Endothelial cell of umbilical vein (primary cell): ENCODE data around the gene STK32A. TPM values are rescaled to one million over a fixed set of nuclear protein-coding genes. Genes with fewer than 3 reads are reported as not detected.

Experiments used
- BruUV-seq: library from RNA; stranded (reverse); fragments of 400-500 nt; replicated peaks from 2 replicates; lab custom pipeline; 2021; lab: Mats Ljungman, UMichigan
- CTCF ChIA-PET: fragments of 300-600, 350-600 bp; sonication (Branson Sonifier 250); formaldehyde crosslinking; loops from one replicate; lab custom pipeline; 2021; ENCODE audit warnings: antibody characterized with exemption, inconsistent platforms; lab: Charles Lee
- POLR2A ChIA-PET: fragments of 300-600, 350-600 bp; sonication (Branson Sonifier 250); formaldehyde crosslinking; loops from one replicate; lab custom pipeline; 2021; ENCODE audit warnings: antibody characterized with exemption, inconsistent platforms; lab: Charles Lee
- DNase-seq: peaks from one replicate; pipeline ENCODE4 v3.0.0-alpha.2; 2011; ENCODE audit warnings: low read depth, low spot score
- FAIRE-seq: peaks from 2 replicates; lab custom pipeline; 2011; peaks lifted over from hg19 to GRCh38; lab: Jason Lieb, UNC
- H2AFZ ChIP-seq: 2 replicates; pipeline ENCODE4 v1.6.0; 2012; ENCODE audit warnings: low read depth, low read length, control low read depth, inconsistent platforms
- H3K27ac ChIP-seq: 2 replicates; pipeline ENCODE4 v1.5.1; 2011; ENCODE audit warnings: low read depth, mild to moderate bottlenecking, control low read depth, low read length, moderate library complexity; ENCODE audit not compliant: insufficient read depth
- H3K27me3 ChIP-seq, 2 experiments: 2 replicates each; pipeline versions ENCODE4 v1.6.0 to v1.6.1; 2011; ENCODE audit warnings: low read length in 2 of 2, mixed read lengths in 1 of 2; ENCODE audit not compliant: control insufficient read depth in 2 of 2, insufficient read depth in 2 of 2
- H3K36me3 ChIP-seq, 2 experiments: 2 replicates in 1 of 2; 3 replicates in 1 of 2; pipeline ENCODE4 v1.5.1; 2011; ENCODE audit warnings: low read length in 2 of 2, mild to moderate bottlenecking in 1 of 2, moderate library complexity in 1 of 2; ENCODE audit not compliant: control insufficient read depth in 2 of 2, insufficient read depth in 2 of 2; ENCODE audit errors: extremely low read depth in 1 of 2
- H3K4me1 ChIP-seq: 3 replicates; pipeline ENCODE4 v1.5.1; 2011; ENCODE audit warnings: mild to moderate bottlenecking, low read length; ENCODE audit not compliant: control insufficient read depth, insufficient read depth; ENCODE audit errors: extremely low read depth
- H3K4me2 ChIP-seq: 2 replicates; pipeline ENCODE4 v1.6.1; 2011; ENCODE audit warnings: low read length, control low read depth, mixed read lengths; ENCODE audit not compliant: insufficient read depth
- H3K4me3 ChIP-seq, 3 experiments: fragments of 200-600 bp in 1 of 3; sonication (generic), shearing (Covaris generic) in 1 of 3; replicated peaks in 1 of 3; 2 replicates each; pipeline ENCODE4 v1.5.1; 2011 to 2016; ENCODE audit warnings: control low read depth in 3 of 3, low read length in 3 of 3, mild to moderate bottlenecking in 2 of 3, inconsistent platforms in 1 of 3, low read depth in 1 of 3, moderate library complexity in 1 of 3; ENCODE audit not compliant: insufficient read depth in 1 of 3
- H3K79me2 ChIP-seq: 2 replicates; pipeline ENCODE4 v1.6.0; 2012; ENCODE audit warnings: low read length, inconsistent platforms; ENCODE audit not compliant: control insufficient read depth, insufficient read depth
- H3K9ac ChIP-seq: replicated peaks from 2 replicates; pipeline ENCODE3; 2011; ENCODE audit warnings: low read length, control low read depth; ENCODE audit not compliant: insufficient read depth; ENCODE audit errors: extremely low read depth
- H3K9me1 ChIP-seq: replicated peaks from 3 replicates; pipeline ENCODE4 v1.6.0; 2011; ENCODE audit warnings: mild to moderate bottlenecking, low read length; ENCODE audit not compliant: control insufficient read depth, insufficient read depth; ENCODE audit errors: extremely low read depth
- H3K9me3 ChIP-seq: replicated peaks from 2 replicates; pipeline ENCODE4 v1.5.1; 2012; ENCODE audit warnings: low read length, inconsistent platforms; ENCODE audit not compliant: control insufficient read depth, insufficient read depth
- H4K20me1 ChIP-seq: replicated peaks from 2 replicates; pipeline ENCODE3; 2011; ENCODE audit warnings: mild to moderate bottlenecking, low read length; ENCODE audit not compliant: control insufficient read depth, insufficient read depth; ENCODE audit errors: extremely low read depth
- CTCF ChIP-seq, 2 donors: IDR thresholded peaks; 1 replicate in 1 of 2; 2 replicates in 1 of 2; pipeline ENCODE4 v1.5.1; 2011; ENCODE audit warnings: low read length in 2 of 2, mild to moderate bottlenecking in 2 of 2, moderate library complexity in 2 of 2, control low read depth in 1 of 2, inconsistent platforms in 1 of 2, low read depth in 1 of 2; ENCODE audit not compliant: insufficient read depth in 1 of 2; ENCODE audit errors: extremely low read depth in 1 of 2
- EZH2 ChIP-seq: IDR thresholded peaks from 2 replicates; pipeline ENCODE4 v1.6.1; 2012; ENCODE audit warnings: borderline replicate concordance, low read depth, mild to moderate bottlenecking, moderate library complexity, low read length, inconsistent platforms; ENCODE audit not compliant: severe bottlenecking
- FOS ChIP-seq: IDR thresholded peaks from 2 replicates; pipeline ENCODE4 v1.6.1; 2011; ENCODE audit warnings: mild to moderate bottlenecking, low read length, moderate library complexity, borderline replicate concordance; ENCODE audit not compliant: insufficient read depth
- GATA2 ChIP-seq: IDR thresholded peaks from 2 replicates; pipeline ENCODE4 v1.7.0; 2011; ENCODE audit warnings: low read depth, mild to moderate bottlenecking, moderate library complexity, mixed read lengths, low read length; ENCODE audit not compliant: insufficient read length, insufficient read depth
- JUN ChIP-seq: IDR thresholded peaks from 2 replicates; pipeline ENCODE4 v1.6.1; 2011; ENCODE audit warnings: borderline replicate concordance, low read depth; ENCODE audit not compliant: insufficient read length, insufficient read depth
- MAX ChIP-seq: IDR thresholded peaks from 2 replicates; pipeline ENCODE4 v1.6.1; 2011; ENCODE audit not compliant: insufficient read depth, insufficient read length
- MYC ChIP-seq: IDR thresholded peaks from one replicate; pipeline ENCODE4 v1.6.1; 2011; ENCODE audit warnings: mild to moderate bottlenecking, low read depth, low read length
- POLR2A ChIP-seq: IDR thresholded peaks from 2 replicates; pipeline ENCODE4 v1.6.1; 2012; ENCODE audit warnings: low read depth, mild to moderate bottlenecking, control low read depth, low read length
- POLR2AphosphoS5 ChIP-seq: IDR thresholded peaks from 2 replicates; pipeline ENCODE4 v1.6.1; 2012; ENCODE audit warnings: low read depth, mild to moderate bottlenecking, control low read depth, low read length, moderate library complexity; ENCODE audit not compliant: insufficient read depth
- dilution Hi-C: fragments of 300-500 bp; cut with MboI; formaldehyde crosslinking; loops from one replicate; pipeline ENCODE4 v1.15.0; 2019; ENCODE audit warnings: low sequenced_read_pairs; ENCODE audit not compliant: extremely low pct_ligation_motif_present
- intact Hi-C: fragments of 100-400 bp; cut with micrococcal nuclease; formaldehyde crosslinking; loops from one replicate; pipeline ENCODE4 v1.10.0; 2022
- polyA plus RNA-seq, 4 experiments: library from polyadenylated mRNA; depleted of rRNA in 3 of 4; stranded (reverse) in 3 of 4; unstranded in 1 of 4; fragments of >200 nt; gene quantifications; 2 replicates each; pipeline versions ENCODE4 v1.2.1 to v1.2.3, GENCODE V29; 2011 to 2012; ENCODE audit warnings: missing spikeins in 1 of 4
- total RNA-seq: library from RNA; stranded (reverse); gene quantifications from 2 replicates; pipeline ENCODE4 v1.2.3, GENCODE V29; 2021

Gene STK32A
- total and polyA plus RNA-seq, 2 donors (not counting 3 experiments of a cell fraction or from before 2014, with no cell fraction given), result not detected

- dilution Hi-C loops, result no loop called here
- no peak for TF ChIP-seq JUN
- TF ChIP-seq GATA2, result no peak
- TF ChIP-seq MYC, result no peak
- no peak for TF ChIP-seq FOS
- no peak for TF ChIP-seq CTCF (IDR thresholded peaks at IDR 0.05; ENCODE audit: extremely low read depth in 1 of 2, insufficient read depth in 1 of 2, low read depth in 1 of 2, low read length in 2 of 2)
- TF ChIP-seq POLR2AphosphoS5, result no peak
- TF ChIP-seq MAX, result no peak
- no peak for TF ChIP-seq POLR2A
- no peak for TF ChIP-seq EZH2
- CTCF ChIA-PET, result no interaction called here
These were observed 72.3 kb downstream of the STK32A start for GRCh38 chr5:147307170-147307569.

More at GRCh38 chr5:147307170-147307569, 72.3 kb downstream of the STK32A start:
- BruUV-seq, result no TSS peak
- Histone ChIP-seq H3K4me2 (no peak overlapping the region), H3K27me3 (no peaks in the 10 kb centered on the region), H3K9ac (no peak overlapping the region), H2AFZ (no peak overlapping the region), H4K20me1 (no peaks in the 10 kb centered on the region), H3K4me3 (no peak overlapping the region), H3K36me3 (no peaks in the 10 kb centered on the region), H3K9me1 (no peaks in the 10 kb centered on the region), H3K27ac (no peak overlapping the region), H3K4me1 (peaks cover 33% of the 10 kb centered on the region), H3K79me2 (no peaks in the 10 kb centered on the region), H3K9me3 (no peaks in the 10 kb centered on the region)
- FAIRE-seq (no peak), DNase-seq (no peak)
- POLR2A ChIA-PET, result no interaction called here
- intact Hi-C loops, result no loop called here
